NCI-H2029 (cell line): ENCODE results near the gene LMOD3.

Source experiments
- DNase-seq: peaks from one replicate; lab custom pipeline; 2025; lab: John Stamatoyannopoulos, UW

The LMOD3 gene

GRCh38 chr3:69058180-69058946, 64.0 kb downstream of the LMOD3 start:
- DNase-seq: no peak
